Erythroblast (primary cell): ENCODE results near the gene TNFAIP6.

ENCODE experiments used
- DNase-seq, 2 experiments: peaks; one replicate each; lab custom pipeline; 2025; lab: John Stamatoyannopoulos, UW
- GATA1 ChIP-seq: IDR thresholded peaks from 2 replicates; pipeline ENCODE4 v1.6.1; 2011; ENCODE audit warnings: low read depth, mild to moderate bottlenecking, control low read depth, low read length, moderate library complexity
- POLR2A ChIP-seq: IDR thresholded peaks from 2 replicates; pipeline ENCODE4 v1.6.1; 2011; ENCODE audit warnings: mild to moderate bottlenecking, low read length

TNFAIP6 gene

GRCh38 chr2:151422917-151423439 lies 65.6 kb downstream of the TNFAIP6 start:
- TF ChIP-seq POLR2A: no peak
- TF ChIP-seq GATA1: no peak
- DNase-seq: no peak

- TF ChIP-seq GATA1 (no peak), POLR2A (no peak)
- no peak for DNase-seq
These were observed 66.4 kb downstream of the TNFAIP6 start for GRCh38 chr2:151423760-151424159.
